ENCODE data around the gene VPS39.

Gene VPS39

DNA sequence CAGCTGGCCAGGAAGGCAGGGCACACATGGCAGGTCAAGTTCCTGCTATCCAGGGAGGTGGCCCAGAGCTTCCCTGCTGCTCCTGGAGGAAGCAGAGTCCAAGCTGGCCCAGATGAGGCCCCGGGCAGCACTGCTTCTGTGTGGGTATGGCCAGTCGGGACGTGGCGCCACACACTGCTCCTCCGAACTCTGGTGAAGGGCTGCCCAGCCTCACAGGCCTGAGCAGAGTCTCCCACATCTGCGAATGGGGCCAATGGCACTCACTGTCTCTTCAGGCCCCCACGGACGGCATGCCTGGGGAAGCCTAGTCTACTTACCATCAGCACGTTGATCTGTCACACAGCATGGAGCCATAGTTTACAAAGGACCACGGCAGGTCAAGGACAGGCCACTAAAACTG, 49.2 kb downstream of the VPS39 start:
- H3K9ac ChIP-seq (ENCODE audit: low read depth, low read length), result no peak overlapping the region
- no peaks in the 10 kb centered on the region for H3K9me3 ChIP-seq (ENCODE audit: control insufficient read depth, insufficient read depth, low read length)
- no peak overlapping the region for H3K4me3 ChIP-seq (ENCODE audit: low read depth, low read length)
- no peaks in the 10 kb centered on the region for H3K27me3 ChIP-seq (ENCODE audit: control insufficient read depth, insufficient read depth, low read length)
- H3K36me3 ChIP-seq (ENCODE audit: control insufficient read depth, insufficient read depth, low read length), result peaks cover 54% of the 10 kb centered on the region
- no peak overlapping the region for H3K27ac ChIP-seq (ENCODE audit: low read depth, low read length)
- no peaks in the 10 kb centered on the region for H3K4me1 ChIP-seq (ENCODE audit: control insufficient read depth, insufficient read depth, low read length)

DNA sequence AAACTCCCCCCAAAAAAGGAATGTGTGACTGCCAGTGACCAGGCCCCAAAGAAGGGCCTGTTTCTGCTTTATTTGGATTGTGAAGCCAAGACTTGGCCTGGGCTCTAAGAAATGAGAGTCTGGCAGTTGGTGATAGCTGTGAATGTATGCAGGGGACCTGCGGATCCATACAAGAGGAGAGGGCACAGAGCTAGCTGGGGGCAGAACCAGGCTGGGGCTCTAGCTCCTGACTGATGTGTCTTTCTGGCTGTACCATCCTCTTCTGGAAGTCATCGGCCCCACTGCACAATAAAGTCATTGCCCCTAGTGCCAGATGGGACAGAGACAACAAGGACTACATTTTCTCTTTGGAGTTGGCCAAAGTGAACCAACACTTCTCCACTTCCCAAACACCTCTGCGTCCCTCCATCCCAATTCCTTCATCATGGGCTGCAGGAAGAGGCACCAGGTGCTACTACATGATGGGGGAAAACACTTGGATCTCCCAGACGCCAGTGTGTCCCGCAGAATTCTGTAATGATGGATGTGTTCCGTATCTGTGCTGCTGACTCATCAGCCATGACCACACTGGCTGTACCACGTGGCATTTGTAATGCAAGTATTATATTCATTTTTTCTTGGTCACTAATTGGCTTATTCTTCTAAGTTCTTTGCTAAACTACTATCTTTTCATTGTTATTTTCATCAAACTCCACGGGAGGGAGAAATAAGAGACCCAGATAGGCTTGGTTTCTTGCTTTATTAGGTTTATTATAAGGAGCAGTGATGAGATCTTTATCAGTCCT, 49.9 kb downstream of the VPS39 start:
- H3K27me3 ChIP-seq (ENCODE audit: control insufficient read depth, insufficient read depth, low read length), result no peaks in the 10 kb centered on the region
- peaks cover 46% of the 10 kb centered on the region for H3K36me3 ChIP-seq (ENCODE audit: control insufficient read depth, insufficient read depth, low read length)
- H3K4me1 ChIP-seq (ENCODE audit: control insufficient read depth, insufficient read depth, low read length), result no peaks in the 10 kb centered on the region
- H3K4me3 ChIP-seq (ENCODE audit: low read depth, low read length), result no peak overlapping the region
- no peaks in the 10 kb centered on the region for H3K9me3 ChIP-seq (ENCODE audit: control insufficient read depth, insufficient read depth, low read length)
- H3K27ac ChIP-seq (ENCODE audit: low read depth, low read length), result no peak overlapping the region
- H3K9ac ChIP-seq (ENCODE audit: low read depth, low read length), result no peak overlapping the region

DNA sequence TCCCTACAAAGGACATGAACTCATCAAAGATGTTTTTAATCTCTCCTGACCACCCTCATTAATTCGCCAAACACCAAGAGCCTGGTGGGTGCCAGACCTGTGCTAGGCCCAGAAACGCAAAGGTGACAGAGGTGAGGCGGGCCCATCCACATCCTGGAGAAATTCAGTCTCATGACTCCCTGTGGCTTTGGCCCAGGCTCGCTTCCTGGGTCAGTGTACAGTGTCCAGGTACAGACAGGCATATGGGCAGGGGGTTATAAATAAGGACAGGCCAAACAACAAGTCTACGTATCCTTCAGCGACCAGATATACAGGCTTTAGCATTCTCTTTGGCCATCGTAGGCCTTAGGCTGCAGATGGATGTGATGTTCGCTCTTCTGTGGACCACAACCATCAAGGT, 50.7 kb downstream of the VPS39 start:
- Histone ChIP-seq H3K9ac (ENCODE audit: low read depth, low read length) (no peak overlapping the region), H3K9me3 (ENCODE audit: control insufficient read depth, insufficient read depth, low read length) (no peaks in the 10 kb centered on the region), H3K4me3 (ENCODE audit: low read depth, low read length) (no peak overlapping the region), H3K27ac (ENCODE audit: low read depth, low read length) (no peak overlapping the region), H3K36me3 (ENCODE audit: control insufficient read depth, insufficient read depth, low read length) (peaks cover 38% of the 10 kb centered on the region), H3K27me3 (ENCODE audit: control insufficient read depth, insufficient read depth, low read length) (no peaks in the 10 kb centered on the region), H3K4me1 (ENCODE audit: control insufficient read depth, insufficient read depth, low read length) (no peaks in the 10 kb centered on the region)

DNA sequence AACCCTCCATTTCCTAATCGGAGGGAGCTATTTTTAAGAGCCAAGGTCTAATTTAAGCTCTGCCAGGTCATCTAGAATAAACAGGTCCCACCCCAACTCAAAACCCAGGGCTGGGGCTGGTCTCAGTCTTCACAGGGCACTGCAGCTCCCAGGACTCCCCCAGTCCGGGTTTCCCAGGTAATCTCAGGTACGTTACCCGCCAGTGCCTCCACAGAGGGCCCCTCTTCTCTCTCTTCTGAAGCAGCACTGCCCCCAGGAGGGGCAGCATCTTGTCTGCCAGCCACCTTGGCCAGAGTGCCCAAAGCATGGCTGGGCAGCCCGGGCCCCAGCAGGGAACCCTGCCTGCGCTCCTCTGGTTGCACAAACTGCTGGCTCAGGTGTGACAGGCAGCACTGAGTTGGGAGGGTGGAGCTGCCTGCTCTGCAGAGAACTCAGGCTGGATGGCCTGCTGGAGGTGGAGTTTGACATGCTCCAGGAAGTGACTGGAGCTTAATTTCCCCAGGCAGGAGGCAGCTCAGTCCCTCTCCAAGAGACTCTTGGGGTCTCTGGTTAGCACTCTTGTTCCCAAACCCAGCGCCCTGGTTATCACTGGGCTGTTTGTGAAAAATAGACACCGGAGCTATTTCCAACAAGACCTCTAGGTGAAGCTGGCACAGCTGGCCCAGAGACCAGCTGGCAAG, 51.7 kb downstream of the VPS39 start, which contains the start of gene PLA2G4F:
Gene PLA2G4F, minus strand, starts transcription at position 394 of the 680 bp plus-strand sequence. Its CDS starts 87 bp downstream, at position 307.
- Histone ChIP-seq H3K9me3 (ENCODE audit: control insufficient read depth, insufficient read depth, low read length) (no peaks in the 10 kb centered on the region), H3K36me3 (ENCODE audit: control insufficient read depth, insufficient read depth, low read length) (peaks cover 28% of the 10 kb centered on the region), H3K4me1 (ENCODE audit: control insufficient read depth, insufficient read depth, low read length) (no peaks in the 10 kb centered on the region), H3K27ac (ENCODE audit: low read depth, low read length) (no peak within 1 kb of the TSS), H3K9ac (ENCODE audit: low read depth, low read length) (no peak within 1 kb of the TSS), H3K4me3 (ENCODE audit: low read depth, low read length) (no peak within 1 kb of the TSS), H3K27me3 (ENCODE audit: control insufficient read depth, insufficient read depth, low read length) (no peaks in the 10 kb centered on the region)

DNA sequence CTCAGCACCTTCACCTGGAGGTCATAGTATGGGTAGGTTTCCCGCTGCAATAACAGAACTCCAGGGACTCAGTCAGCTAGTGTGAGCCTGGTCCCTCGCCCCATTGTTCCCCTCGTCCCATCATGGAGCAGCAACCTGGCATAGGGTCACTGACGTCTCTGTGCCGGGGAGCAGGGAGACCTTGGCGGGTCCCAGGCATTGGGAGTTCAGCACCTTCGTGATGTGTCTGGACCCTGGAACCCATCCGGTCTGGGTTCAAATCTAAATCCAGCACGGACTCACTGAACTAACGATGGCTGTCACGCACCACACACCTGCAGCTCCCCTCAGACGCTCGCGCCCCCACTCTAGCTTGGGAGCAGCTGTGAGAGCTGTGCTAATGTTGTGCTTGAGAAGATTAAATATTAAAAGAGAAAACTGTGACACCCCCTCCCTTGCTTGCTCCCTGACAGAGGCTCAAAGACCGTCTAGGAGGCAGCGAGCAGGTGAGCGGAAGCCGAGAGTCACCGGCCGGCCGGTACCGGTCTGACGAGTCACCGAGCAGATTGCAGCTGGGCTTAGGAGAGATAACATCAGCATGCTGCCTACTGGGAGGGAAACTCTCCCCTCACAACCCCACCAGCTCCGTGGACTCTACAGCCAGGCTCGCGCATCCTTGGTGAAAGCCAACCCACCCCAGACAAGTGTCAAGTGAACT, 52.4 kb downstream of the VPS39 start:
- Histone ChIP-seq H3K27ac (ENCODE audit: low read depth, low read length) (no peak overlapping the region), H3K9me3 (ENCODE audit: control insufficient read depth, insufficient read depth, low read length) (no peaks in the 10 kb centered on the region), H3K4me3 (ENCODE audit: low read depth, low read length) (no peak overlapping the region), H3K9ac (ENCODE audit: low read depth, low read length) (no peak overlapping the region), H3K4me1 (ENCODE audit: control insufficient read depth, insufficient read depth, low read length) (no peaks in the 10 kb centered on the region), H3K36me3 (ENCODE audit: control insufficient read depth, insufficient read depth, low read length) (peaks cover 22% of the 10 kb centered on the region), H3K27me3 (ENCODE audit: control insufficient read depth, insufficient read depth, low read length) (no peaks in the 10 kb centered on the region)

DNA sequence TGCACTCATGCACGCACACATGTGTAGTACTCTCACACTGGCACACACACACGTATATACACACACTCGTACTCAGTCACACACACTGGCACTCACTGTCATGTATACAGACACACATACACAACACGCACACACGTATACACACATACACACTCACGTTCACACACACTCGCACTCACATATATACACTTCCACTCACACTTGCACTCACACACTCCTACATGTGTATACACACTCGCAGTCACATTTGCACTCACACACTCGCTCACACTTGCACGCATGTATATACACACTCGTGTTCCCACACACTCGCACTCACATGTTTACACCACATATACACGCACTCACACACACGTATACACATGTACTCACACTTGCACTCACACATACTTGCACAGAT, 53.1 kb downstream of the VPS39 start:
- Histone ChIP-seq H3K4me3 (ENCODE audit: low read depth, low read length) (no peak overlapping the region), H3K4me1 (ENCODE audit: control insufficient read depth, insufficient read depth, low read length) (no peaks in the 10 kb centered on the region), H3K36me3 (ENCODE audit: control insufficient read depth, insufficient read depth, low read length) (peaks cover 14% of the 10 kb centered on the region), H3K9ac (ENCODE audit: low read depth, low read length) (no peak overlapping the region), H3K27ac (ENCODE audit: low read depth, low read length) (no peak overlapping the region), H3K9me3 (ENCODE audit: control insufficient read depth, insufficient read depth, low read length) (no peaks in the 10 kb centered on the region), H3K27me3 (ENCODE audit: control insufficient read depth, insufficient read depth, low read length) (no peaks in the 10 kb centered on the region)

DNA sequence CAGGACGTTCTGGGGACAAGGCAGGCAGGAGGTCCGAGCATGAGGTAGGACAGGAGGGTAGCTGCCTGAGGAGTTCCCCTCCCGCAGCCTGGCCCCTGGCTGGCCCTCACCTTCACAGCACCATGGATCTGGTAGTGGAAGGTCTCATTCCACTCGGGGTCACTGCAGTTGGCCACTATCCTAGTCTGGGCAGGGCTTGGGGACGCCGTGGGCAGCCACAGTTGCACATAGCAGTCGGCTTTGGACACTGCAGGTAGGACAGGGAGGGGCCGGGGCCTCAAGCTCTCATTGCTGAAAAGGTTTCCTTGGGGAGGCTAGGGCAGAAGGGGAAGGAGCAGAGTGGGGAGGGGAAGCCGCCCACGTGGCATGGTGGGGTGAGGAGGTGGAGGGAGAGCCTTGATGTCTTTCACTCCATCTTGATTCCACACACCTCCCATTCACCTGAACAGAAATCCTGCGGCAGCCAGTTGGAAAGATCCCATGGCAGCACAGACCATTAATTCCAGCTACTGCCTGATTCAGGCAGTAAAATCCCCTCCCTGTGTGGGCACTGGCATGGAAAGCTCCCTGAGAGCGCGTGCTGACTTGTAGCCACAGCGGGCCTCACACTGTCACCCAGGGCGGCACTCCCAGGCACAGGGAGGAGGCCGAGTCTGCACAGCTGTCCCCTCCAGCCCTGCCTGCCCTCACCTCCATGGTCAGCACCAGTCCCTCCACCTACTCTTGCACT, 53.7 kb downstream of the VPS39 start:
- Histone ChIP-seq H3K27me3 (ENCODE audit: control insufficient read depth, insufficient read depth, low read length) (no peaks in the 10 kb centered on the region), H3K4me3 (ENCODE audit: low read depth, low read length) (no peak overlapping the region), H3K27ac (ENCODE audit: low read depth, low read length) (no peak overlapping the region), H3K9ac (ENCODE audit: low read depth, low read length) (no peak overlapping the region), H3K36me3 (ENCODE audit: control insufficient read depth, insufficient read depth, low read length) (peaks cover 8% of the 10 kb centered on the region), H3K4me1 (ENCODE audit: control insufficient read depth, insufficient read depth, low read length) (no peaks in the 10 kb centered on the region), H3K9me3 (ENCODE audit: control insufficient read depth, insufficient read depth, low read length) (no peaks in the 10 kb centered on the region)

DNA sequence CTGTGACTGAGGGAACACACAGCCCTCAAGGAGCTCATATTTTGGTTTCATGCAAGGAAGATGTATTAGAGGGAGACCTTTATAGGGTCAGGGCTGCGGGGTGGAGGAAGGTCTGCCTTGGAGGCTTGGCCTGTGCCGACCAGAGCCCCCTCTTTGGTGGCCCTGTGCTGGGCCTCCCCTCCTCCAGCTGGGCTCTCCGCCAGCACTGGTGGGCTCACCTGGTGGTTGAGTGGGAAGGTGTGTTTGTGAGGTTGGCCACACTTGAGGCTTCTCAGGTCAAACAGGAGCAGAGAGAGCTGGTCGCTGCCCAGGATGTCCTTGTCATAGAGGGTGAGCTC, 54.3 kb downstream of the VPS39 start:
- Histone ChIP-seq H3K4me3 (ENCODE audit: low read depth, low read length) (no peak overlapping the region), H3K36me3 (ENCODE audit: control insufficient read depth, insufficient read depth, low read length) (peaks cover 3% of the 10 kb centered on the region; the same call in 1 of the 2 replicates), H3K9ac (ENCODE audit: low read depth, low read length) (no peak overlapping the region), H3K27ac (ENCODE audit: low read depth, low read length) (no peak overlapping the region), H3K4me1 (ENCODE audit: control insufficient read depth, insufficient read depth, low read length) (no peaks in the 10 kb centered on the region), H3K27me3 (ENCODE audit: control insufficient read depth, insufficient read depth, low read length) (no peaks in the 10 kb centered on the region), H3K9me3 (ENCODE audit: control insufficient read depth, insufficient read depth, low read length) (no peaks in the 10 kb centered on the region)

DNA sequence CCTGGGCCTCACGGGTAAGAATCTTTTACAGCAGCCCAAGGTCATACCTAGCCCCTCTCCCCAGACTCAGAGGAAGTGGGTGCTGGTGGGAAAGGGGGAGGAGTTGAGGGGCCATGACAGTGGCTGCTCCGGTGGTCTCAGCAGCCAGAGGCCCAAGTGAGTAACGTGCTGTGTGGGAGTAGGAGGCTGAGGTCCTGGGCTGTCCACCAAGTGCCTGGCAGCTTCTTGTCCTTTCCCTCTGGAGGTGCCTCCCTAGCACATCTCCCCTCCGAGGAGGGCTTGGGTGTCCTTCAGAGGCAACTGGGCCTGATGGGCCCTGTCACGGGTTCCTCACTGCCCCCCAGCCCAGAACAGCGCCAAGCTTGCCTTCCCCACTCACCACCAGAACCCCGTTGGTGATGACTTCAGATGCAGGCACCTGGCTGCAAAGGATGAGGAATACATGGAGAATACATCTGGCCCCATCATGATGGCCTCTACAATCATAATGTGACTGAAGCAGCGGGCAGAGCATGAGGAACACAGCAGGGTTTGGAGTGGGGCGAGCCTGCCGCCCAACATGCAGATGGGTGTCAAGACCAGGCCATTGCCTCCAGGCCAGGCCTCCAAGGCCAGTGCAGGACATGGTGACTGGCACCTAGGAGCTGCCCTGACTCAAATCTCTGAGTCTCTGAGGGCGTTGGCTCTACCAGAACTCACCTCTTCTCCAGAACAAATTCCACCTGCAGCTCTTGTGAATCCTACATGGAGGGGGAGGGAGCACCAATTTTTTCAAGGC, 55.0 kb downstream of the VPS39 start:
- Histone ChIP-seq H3K36me3 (ENCODE audit: control insufficient read depth, insufficient read depth, low read length) (no peaks in the 10 kb centered on the region), H3K4me1 (ENCODE audit: control insufficient read depth, insufficient read depth, low read length) (no peaks in the 10 kb centered on the region), H3K4me3 (ENCODE audit: low read depth, low read length) (no peak overlapping the region), H3K27me3 (ENCODE audit: control insufficient read depth, insufficient read depth, low read length) (no peaks in the 10 kb centered on the region), H3K9me3 (ENCODE audit: control insufficient read depth, insufficient read depth, low read length) (no peaks in the 10 kb centered on the region), H3K27ac (ENCODE audit: low read depth, low read length) (no peak overlapping the region), H3K9ac (ENCODE audit: low read depth, low read length) (no peak overlapping the region)

DNA sequence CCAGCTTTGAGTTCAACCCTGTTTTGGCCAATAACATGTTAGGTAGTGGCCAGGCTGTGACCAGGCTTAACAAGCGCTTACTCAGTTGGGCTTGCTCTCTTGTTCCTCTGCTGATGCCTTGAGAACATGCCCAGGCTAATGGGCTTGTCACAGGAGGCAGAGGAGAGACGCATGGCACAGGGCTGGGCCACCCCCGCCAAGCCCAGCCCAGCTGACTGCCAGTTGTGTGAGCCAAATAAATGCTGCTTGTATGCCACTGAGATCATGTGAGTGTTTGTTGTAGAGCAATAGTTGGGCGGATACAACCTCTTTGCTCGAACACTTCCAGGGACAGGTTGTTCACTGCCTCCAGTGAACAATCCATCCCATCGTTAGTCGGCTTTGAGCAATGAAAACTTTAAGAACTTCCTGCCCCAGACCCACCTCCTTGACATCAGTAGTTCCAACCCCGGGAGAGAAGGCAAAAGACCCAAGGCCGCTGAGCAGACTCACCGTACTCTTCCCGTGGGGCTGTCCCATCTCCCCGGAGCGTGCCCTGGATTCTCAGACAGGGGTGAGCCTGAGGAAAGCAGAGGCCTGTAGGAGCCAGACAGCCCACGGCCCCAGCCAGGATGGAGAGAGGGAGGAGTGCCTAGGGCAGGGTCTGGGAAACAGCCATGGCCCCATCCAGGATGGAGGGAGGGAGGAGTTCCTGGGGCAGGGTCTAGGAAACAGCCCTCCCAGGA, 55.7 kb downstream of the VPS39 start:
- H3K9me3 ChIP-seq (ENCODE audit: control insufficient read depth, insufficient read depth, low read length), result no peaks in the 10 kb centered on the region
- H3K9ac ChIP-seq (ENCODE audit: low read depth, low read length), result no peak overlapping the region
- H3K36me3 ChIP-seq (ENCODE audit: control insufficient read depth, insufficient read depth, low read length), result no peaks in the 10 kb centered on the region
- no peak overlapping the region for H3K4me3 ChIP-seq (ENCODE audit: low read depth, low read length)
- no peak overlapping the region for H3K27ac ChIP-seq (ENCODE audit: low read depth, low read length)
- no peaks in the 10 kb centered on the region for H3K4me1 ChIP-seq (ENCODE audit: control insufficient read depth, insufficient read depth, low read length)
- H3K27me3 ChIP-seq (ENCODE audit: control insufficient read depth, insufficient read depth, low read length), result no peaks in the 10 kb centered on the region
